ENCODE results near the gene SFXN5. TPM values are rescaled to one million over a fixed set of nuclear protein-coding genes. Genes with fewer than 3 reads are reported as not detected.

SFXN5 gene
- polyA plus RNA-seq, 1 donor (not counting 4 experiments of a cell fraction or from before 2014, with no cell fraction given): 6.3 TPM

GRCh38 chr2:73092146-73092783 is 20.8 kb upstream of the SFXN5 start:
- no peak for TF ChIP-seq EZH2 (IDR thresholded peaks at IDR 0.05; ENCODE audit: low read length)
- no peak for TF ChIP-seq CTCF (optimal IDR thresholded peaks at IDR 0.05 in 1 of 3, IDR thresholded peaks at IDR 0.05 in 1 of 3, conservative IDR thresholded peaks at IDR 0.05 in 1 of 3; ENCODE audit: extremely low read depth in 1 of 3, insufficient read depth in 2 of 3, low read length in 3 of 3)
- Histone ChIP-seq H3K9me3 (ENCODE audit: control insufficient read depth, low read depth, low read length) (no peaks in the 10 kb centered on the region), H3K4me1 (ENCODE audit: control insufficient read depth, extremely low read depth, insufficient read depth, low read length) (peaks cover 27% of the 10 kb centered on the region), H3K27ac (ENCODE audit: control insufficient read depth, insufficient read depth, low read length) (no peak overlapping the region), H3K27me3 (ENCODE audit: control insufficient read depth, extremely low read depth, insufficient read depth, low read length) (no peaks in the 10 kb centered on the region), H3K79me2 (ENCODE audit: control insufficient read depth, insufficient read depth, low read length) (peaks cover 89% of the 10 kb centered on the region), H3K9me1 (ENCODE audit: control insufficient read depth, extremely low read depth, insufficient read depth, low read length) (peaks cover 20% of the 10 kb centered on the region), H3K36me3 (ENCODE audit: control insufficient read depth in 2 of 2, extremely low read depth in 1 of 2, insufficient read depth in 2 of 2, low read length in 2 of 2) (peaks cover 10 to 15% of the 10 kb centered on the region in 2 experiments), H3K9ac (ENCODE audit: control insufficient read depth, extremely low read depth, insufficient read depth, low read length) (no peak overlapping the region), H3K4me3 (ENCODE audit: control insufficient read depth in 2 of 3, extremely low read depth in 1 of 3, insufficient read depth in 2 of 3, low read depth in 1 of 3, low read length in 3 of 3) (no peak overlapping the region), H2AFZ (ENCODE audit: control insufficient read depth, low read length) (no peak overlapping the region), H3K4me2 (ENCODE audit: control insufficient read depth, extremely low read depth, insufficient read depth, low read depth, low read length) (no peak overlapping the region), H4K20me1 (ENCODE audit: control insufficient read depth, extremely low read depth, insufficient read depth, low read length) (peaks cover 4% of the 10 kb centered on the region)
- DNase-seq (ENCODE audit: low read depth, low spot score): no peak
- dilution Hi-C loops (cut with MboI; ENCODE audit: extremely low pct_ligation_motif_present, low sequenced_read_pairs): no loop called here
- FAIRE-seq: no peak

- H3K9ac ChIP-seq (ENCODE audit: control insufficient read depth, extremely low read depth, insufficient read depth, low read length): no peak overlapping the region
- no peaks in the 10 kb centered on the region for H3K27me3 ChIP-seq (ENCODE audit: control insufficient read depth, extremely low read depth, insufficient read depth, low read length)
- dilution Hi-C loops (cut with MboI; ENCODE audit: extremely low pct_ligation_motif_present, low sequenced_read_pairs): no loop called here
- H3K9me3 ChIP-seq (ENCODE audit: control insufficient read depth, low read depth, low read length): no peaks in the 10 kb centered on the region
- H3K4me1 ChIP-seq (ENCODE audit: control insufficient read depth, extremely low read depth, insufficient read depth, low read length): peaks cover 27% of the 10 kb centered on the region
- DNase-seq (ENCODE audit: low read depth, low spot score): no peak
- no peak for FAIRE-seq
- H3K27ac ChIP-seq (ENCODE audit: control insufficient read depth, insufficient read depth, low read length): no peak overlapping the region
- TF ChIP-seq EZH2 (IDR thresholded peaks at IDR 0.05; ENCODE audit: low read length): no peak
- no peak for TF ChIP-seq CTCF (optimal IDR thresholded peaks at IDR 0.05 in 1 of 3, IDR thresholded peaks at IDR 0.05 in 1 of 3, conservative IDR thresholded peaks at IDR 0.05 in 1 of 3; ENCODE audit: extremely low read depth in 1 of 3, insufficient read depth in 2 of 3, low read length in 3 of 3)
- H3K79me2 ChIP-seq (ENCODE audit: control insufficient read depth, insufficient read depth, low read length): peaks cover 90% of the 10 kb centered on the region
- H3K4me3 ChIP-seq (ENCODE audit: control insufficient read depth in 2 of 3, extremely low read depth in 1 of 3, insufficient read depth in 2 of 3, low read depth in 1 of 3, low read length in 3 of 3): no peak overlapping the region
- H4K20me1 ChIP-seq (ENCODE audit: control insufficient read depth, extremely low read depth, insufficient read depth, low read length): peaks cover 4% of the 10 kb centered on the region
- no peak overlapping the region for H2AFZ ChIP-seq (ENCODE audit: control insufficient read depth, low read length)
- H3K4me2 ChIP-seq (ENCODE audit: control insufficient read depth, extremely low read depth, insufficient read depth, low read depth, low read length): no peak overlapping the region
- peaks cover 20% of the 10 kb centered on the region for H3K9me1 ChIP-seq (ENCODE audit: control insufficient read depth, extremely low read depth, insufficient read depth, low read length)
- H3K36me3 ChIP-seq (ENCODE audit: control insufficient read depth in 2 of 2, extremely low read depth in 1 of 2, insufficient read depth in 2 of 2, low read length in 2 of 2): peaks cover 13 to 18% of the 10 kb centered on the region in 2 experiments
Observed at GRCh38 chr2:73091696-73092095, 20.2 kb upstream of the SFXN5 start.
